ENCODE measurements around the gene TLE4.
A peak's percentile ranks its signal among the peaks of the same experiment; 100 is the strongest.

TLE4 gene

DNA sequence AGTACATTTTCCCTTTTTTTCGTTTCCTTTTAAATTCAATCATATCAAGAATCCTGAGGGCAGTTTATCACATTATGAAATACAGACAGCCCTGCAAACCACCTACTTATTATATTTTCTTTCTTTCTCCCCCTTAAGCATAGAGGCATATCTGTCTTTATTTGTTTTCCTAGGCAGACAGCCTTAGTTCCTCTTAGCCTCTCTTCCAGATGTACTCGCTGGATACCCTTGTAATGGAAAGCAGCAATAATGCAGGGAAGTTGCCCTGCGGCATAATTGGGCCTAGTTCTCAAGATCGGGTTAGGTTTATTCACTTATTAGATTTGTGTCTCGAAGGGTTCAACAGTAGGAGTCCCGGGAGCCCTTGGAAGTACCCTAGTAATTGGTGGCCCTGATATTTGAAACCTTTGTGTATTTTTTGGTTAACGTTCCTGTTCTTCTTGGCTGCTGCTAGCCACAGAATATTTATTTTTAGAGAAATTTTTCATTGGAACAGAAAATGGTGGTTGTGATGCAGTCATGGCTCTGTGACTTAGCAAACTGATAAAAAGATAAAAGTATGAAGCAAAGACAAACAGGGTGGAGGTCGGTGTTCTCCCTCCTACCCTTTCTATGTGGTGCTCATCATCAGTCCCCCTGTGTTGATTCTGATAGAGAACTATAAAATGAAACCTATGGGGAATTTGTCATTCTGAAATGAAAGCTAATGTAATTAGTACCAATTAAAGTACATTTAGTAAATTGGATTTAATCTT lies 6.4 kb downstream of the TLE4 start:
- Mint-ChIP-seq H3K27ac (peak overlapping the region; percentile 60), H3K36me3 (ENCODE audit: low read depth) (peaks cover 60% of the 10 kb centered on the region), H3K4me3 (peak overlapping the region; percentile 27), H3K9me3 (no peaks in the 10 kb centered on the region), H3K4me1 (ENCODE audit: low read depth) (peaks cover 78% of the 10 kb centered on the region), H3K27me3 (no peaks in the 10 kb centered on the region)
- intact Hi-C loops (cut with micrococcal nuclease) = no loop called here

DNA sequence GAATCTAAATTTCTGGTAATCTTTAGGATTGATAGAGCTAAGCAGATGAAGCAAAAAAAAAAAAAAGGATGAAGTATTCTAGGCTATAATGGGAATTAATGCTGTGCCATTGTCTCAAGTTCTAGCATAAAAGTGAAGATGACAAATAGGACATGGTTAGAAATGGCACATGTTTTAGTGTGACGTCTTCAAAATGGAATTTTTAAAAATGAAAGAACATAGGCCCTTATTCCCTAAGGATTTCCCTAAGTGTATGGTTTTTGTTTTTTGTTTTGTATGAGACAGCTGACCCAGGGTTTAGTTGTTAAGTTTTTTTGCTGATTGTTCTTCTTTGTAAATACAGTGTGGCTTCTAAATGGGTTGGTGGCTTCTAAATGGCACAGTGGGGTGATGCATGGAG lies 7.1 kb downstream of the TLE4 start:
- Mint-ChIP-seq H3K27ac (no peak overlapping the region), H3K9me3 (no peaks in the 10 kb centered on the region), H3K27me3 (no peaks in the 10 kb centered on the region), H3K36me3 (ENCODE audit: low read depth) (peaks cover 53% of the 10 kb centered on the region), H3K4me1 (ENCODE audit: low read depth) (peaks cover 85% of the 10 kb centered on the region), H3K4me3 (peak overlapping the region; percentile 17)
- intact Hi-C loops (cut with micrococcal nuclease) = no loop called here

DNA sequence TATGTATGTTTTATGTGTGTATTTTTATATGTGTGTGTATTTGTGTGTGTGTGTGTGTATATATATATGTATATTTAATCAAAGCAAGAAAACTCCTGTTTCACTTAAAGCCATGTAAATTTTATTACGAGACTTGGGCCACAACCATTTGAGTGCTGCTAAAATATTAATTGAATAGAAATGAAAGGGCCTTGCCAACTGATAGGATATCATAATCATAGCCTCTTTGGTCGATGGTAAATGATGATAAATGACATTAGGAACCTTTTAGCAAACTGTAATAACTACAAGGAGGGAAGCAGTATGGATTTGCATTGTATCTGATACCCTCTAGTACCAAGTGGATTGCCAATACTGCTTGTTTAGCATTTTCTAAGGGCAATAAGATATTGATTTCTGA lies 7.9 kb downstream of the TLE4 start:
- Mint-ChIP-seq H3K9me3 (no peaks in the 10 kb centered on the region), H3K36me3 (ENCODE audit: low read depth) (peaks cover 52% of the 10 kb centered on the region), H3K4me1 (ENCODE audit: low read depth) (peaks cover 87% of the 10 kb centered on the region), H3K4me3 (no peak overlapping the region), H3K27me3 (no peaks in the 10 kb centered on the region), H3K27ac (no peak overlapping the region)
- intact Hi-C loops (cut with micrococcal nuclease) = loop anchor here (5.0 kb wide), 1 partner anchor 43 kb away; no protein-coding TSS in a partner anchor

DNA sequence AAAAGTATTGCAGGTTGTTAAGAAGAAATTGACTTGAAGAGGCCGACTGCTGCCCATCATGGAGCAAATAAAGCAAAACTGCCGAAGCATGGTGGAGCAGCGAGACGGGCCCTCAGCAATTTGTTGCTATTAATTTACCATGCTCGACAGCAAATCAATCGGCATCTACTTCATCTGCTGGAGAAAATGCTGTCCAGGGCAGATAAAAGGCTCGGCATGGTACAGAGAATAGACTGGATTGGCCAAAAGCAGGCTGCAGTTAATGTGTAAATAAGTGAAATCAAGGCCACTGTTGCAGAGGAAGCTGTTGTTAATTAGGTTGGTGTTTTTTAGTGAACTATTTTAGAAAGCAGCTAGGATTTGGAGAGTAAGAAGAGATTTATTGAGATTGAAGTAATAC lies 8.3 kb downstream of the TLE4 start:
- no peak overlapping the region for H3K4me3 Mint-ChIP-seq
- peaks cover 84% of the 10 kb centered on the region for H3K4me1 Mint-ChIP-seq (ENCODE audit: low read depth)
- no peaks in the 10 kb centered on the region for H3K9me3 Mint-ChIP-seq
- intact Hi-C loops (cut with micrococcal nuclease) = loop anchor here (5.0 kb wide), 1 partner anchor 42 kb away; no protein-coding TSS in a partner anchor
- no peaks in the 10 kb centered on the region for H3K27me3 Mint-ChIP-seq
- H3K36me3 Mint-ChIP-seq (ENCODE audit: low read depth) = peaks cover 52% of the 10 kb centered on the region
- H3K27ac Mint-ChIP-seq = no peak overlapping the region

DNA sequence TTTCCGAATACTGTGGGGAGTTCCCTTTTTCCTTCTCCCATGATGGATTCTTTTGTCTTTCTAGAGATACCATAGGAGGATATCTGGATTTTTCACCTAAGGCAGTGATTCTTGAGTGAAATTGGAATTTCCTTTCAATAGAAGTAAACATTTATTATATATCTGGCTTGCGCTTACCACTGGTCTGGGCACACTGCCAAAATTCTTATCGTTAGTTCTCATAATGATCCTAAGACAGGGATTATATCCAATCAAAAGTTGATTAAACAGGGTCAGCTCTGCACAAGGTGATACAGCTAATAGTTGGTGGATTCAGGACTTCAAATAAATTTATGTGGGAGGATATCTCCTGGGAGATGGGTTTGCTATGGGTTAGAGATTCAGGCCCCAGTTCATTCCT lies 9.6 kb downstream of the TLE4 start:
- H3K4me3 Mint-ChIP-seq = peak overlapping the region; percentile 26
- no peaks in the 10 kb centered on the region for H3K27me3 Mint-ChIP-seq
- peaks cover 87% of the 10 kb centered on the region for H3K4me1 Mint-ChIP-seq (ENCODE audit: low read depth)
- H3K9me3 Mint-ChIP-seq = no peaks in the 10 kb centered on the region
- H3K27ac Mint-ChIP-seq = no peak overlapping the region
- H3K36me3 Mint-ChIP-seq (ENCODE audit: low read depth) = peaks cover 47% of the 10 kb centered on the region
- intact Hi-C loops (cut with micrococcal nuclease) = loop anchor here (5.0 kb wide), 1 partner anchor 41 kb away; no protein-coding TSS in a partner anchor

DNA sequence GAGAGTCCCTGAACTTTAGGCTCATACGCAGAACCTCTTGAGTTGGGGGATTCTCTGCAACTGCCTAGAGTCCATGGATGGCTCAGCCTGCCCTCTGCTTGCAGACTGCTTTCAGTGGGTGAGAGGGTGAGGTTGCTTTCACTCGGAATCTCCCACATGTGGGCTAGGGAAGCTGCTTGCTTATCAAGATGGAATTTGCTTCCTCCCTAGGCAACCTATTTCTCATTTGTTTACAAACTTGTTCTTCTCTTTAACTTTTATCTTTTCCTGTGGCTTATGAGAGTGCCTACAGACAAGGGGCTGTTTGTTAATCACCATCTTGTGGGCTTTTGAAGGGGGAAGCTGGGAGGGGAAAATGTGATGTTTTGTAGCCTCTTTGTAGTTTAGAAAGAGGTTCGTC lies 10.0 kb downstream of the TLE4 start:
- Mint-ChIP-seq H3K4me1 (ENCODE audit: low read depth) (peaks cover 83% of the 10 kb centered on the region), H3K4me3 (peak overlapping the region; percentile 26), H3K27me3 (no peaks in the 10 kb centered on the region), H3K36me3 (ENCODE audit: low read depth) (peaks cover 44% of the 10 kb centered on the region), H3K27ac (no peak overlapping the region), H3K9me3 (no peaks in the 10 kb centered on the region)
- intact Hi-C loops (cut with micrococcal nuclease) = loop anchor here (5.0 kb wide), 1 partner anchor 41 kb away; no protein-coding TSS in a partner anchor

DNA sequence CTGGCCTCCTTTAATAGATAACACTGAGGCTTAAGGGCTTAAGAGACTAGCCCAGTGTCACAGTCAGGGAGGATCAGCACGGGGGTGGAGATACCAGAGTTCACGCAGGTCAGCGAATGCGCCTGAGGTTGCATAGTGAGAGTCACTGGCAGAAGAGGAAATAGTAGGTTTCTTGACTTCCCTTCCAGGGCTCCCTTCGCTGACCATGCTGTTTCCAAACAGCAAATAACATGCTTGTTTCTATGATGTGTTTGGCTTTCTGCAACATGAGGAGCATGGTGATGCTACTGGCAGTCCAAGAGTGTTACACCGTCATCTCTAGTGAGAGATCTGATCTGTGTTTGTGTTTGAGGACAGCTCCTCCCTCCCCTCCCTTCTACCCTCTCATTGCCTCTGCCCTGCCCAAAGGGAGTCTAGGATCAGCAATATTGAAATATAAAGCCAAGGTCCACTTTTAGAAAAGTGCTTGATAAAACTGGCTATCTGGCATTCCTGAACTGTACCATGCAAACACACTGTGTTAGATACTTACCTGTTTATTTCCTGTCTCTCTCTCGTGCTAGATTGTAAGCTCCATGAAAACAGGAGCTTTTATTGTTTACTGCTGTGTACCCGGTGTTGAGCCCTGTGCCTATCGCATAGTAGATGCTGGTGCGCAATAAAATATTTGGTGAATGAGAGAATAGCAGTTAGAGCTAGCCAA lies 12.3 kb downstream of the TLE4 start:
- H3K4me3 Mint-ChIP-seq = peak overlapping the region; percentile 34
- intact Hi-C loops (cut with micrococcal nuclease) = loop anchor here (2.0 to 5.0 kb wide), 2 partner anchors 13 to 38 kb away; partner anchors contain the start of gene TLE4
- peaks cover 76% of the 10 kb centered on the region for H3K4me1 Mint-ChIP-seq (ENCODE audit: low read depth)
- H3K36me3 Mint-ChIP-seq (ENCODE audit: low read depth) = peaks cover 39% of the 10 kb centered on the region
- H3K9me3 Mint-ChIP-seq = no peaks in the 10 kb centered on the region
- no peaks in the 10 kb centered on the region for H3K27me3 Mint-ChIP-seq
- H3K27ac Mint-ChIP-seq = peak overlapping the region; percentile 83

DNA sequence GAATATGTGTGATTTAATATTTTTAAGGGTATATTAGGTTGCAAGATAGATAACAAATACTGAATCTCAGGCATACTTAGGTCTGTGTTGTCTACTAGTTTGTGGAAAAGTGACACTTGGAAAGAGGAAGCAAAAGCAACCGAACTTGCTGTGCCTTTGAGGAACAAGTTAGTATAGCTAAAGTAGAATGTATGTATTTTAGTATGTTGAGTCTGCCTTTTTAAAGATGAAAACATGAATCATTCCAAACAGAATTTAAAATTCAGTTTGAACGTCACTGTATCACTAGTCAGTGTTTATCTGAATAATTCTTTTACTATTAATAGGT lies 12.9 kb downstream of the TLE4 start:
- no peaks in the 10 kb centered on the region for H3K27me3 Mint-ChIP-seq
- intact Hi-C loops (cut with micrococcal nuclease) = loop anchor here (2.0 to 5.0 kb wide), 2 partner anchors 14 to 38 kb away; partner anchors contain the start of gene TLE4
- peak overlapping the region; percentile 83 for H3K27ac Mint-ChIP-seq
- no peaks in the 10 kb centered on the region for H3K9me3 Mint-ChIP-seq
- peaks cover 40% of the 10 kb centered on the region for H3K36me3 Mint-ChIP-seq (ENCODE audit: low read depth)
- peaks cover 77% of the 10 kb centered on the region for H3K4me1 Mint-ChIP-seq (ENCODE audit: low read depth)
- H3K4me3 Mint-ChIP-seq = peak overlapping the region; percentile 34

DNA sequence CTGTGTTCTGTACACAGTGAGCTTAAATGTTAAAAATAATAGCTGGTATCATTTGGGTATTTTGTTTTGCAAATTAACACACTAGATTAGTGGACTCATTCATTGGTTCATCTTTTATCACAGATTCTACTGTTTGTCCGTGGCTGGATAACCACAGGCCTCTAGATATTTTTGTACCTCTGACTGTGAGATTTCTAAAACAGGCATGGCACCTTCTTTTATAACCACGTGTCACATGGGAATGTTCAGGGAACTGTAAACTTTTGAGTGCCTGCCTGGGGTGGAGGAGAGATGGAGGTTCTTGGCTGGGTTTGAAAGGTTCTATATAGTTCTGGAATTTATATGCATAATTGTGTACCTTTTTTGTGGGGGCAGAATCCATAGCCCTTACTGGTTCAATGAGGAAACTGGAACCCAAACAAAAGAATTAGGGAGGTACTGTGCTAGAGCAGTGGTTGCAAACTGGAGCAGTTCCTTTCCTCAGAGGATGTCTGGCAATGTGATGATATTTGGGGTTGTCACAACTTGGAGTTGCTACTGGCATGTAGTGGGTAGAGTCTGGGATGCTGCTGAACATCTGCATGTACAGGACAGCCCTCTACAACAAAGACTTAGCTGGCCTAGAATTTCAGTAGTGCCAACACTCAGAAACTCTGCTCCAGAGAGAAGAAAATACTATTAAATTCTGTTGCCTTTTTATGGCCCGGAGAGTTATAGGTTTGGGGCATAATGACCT lies 16.9 kb downstream of the TLE4 start:
- peak overlapping the region; percentile 30 for H3K27ac Mint-ChIP-seq
- H3K4me3 Mint-ChIP-seq = no peak overlapping the region

DNA sequence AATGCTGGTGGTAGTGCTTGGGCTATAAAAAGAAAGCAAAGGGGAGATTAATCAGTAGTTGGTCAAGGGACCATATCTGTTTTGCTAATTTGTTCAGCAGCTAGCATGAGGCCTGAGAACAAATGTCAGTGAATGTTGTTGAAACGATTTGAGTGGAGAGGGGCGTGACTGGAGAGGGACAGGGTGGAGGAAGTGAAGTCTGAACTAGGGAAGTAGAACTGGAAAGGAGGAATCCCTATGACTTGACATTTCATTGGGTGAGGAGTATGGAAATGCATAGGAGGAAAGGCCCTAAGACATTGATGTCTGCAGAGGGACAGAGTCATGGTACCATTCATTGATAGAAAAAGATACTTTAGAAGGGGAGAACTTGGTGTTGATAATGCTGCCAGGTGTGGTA lies 19.7 kb downstream of the TLE4 start:
- intact Hi-C loops (cut with micrococcal nuclease) = no loop called here
- Mint-ChIP-seq H3K4me1 (ENCODE audit: low read depth) (peaks cover 76% of the 10 kb centered on the region), H3K36me3 (ENCODE audit: low read depth) (peaks cover 45% of the 10 kb centered on the region), H3K4me3 (no peak overlapping the region), H3K27me3 (no peaks in the 10 kb centered on the region), H3K9me3 (peaks cover 11% of the 10 kb centered on the region), H3K27ac (peak overlapping the region; percentile 59)

More for the DNA sequence above, 16.9 kb downstream of the TLE4 start:
- Mint-ChIP-seq H3K36me3 (ENCODE audit: low read depth) (peaks cover 43% of the 10 kb centered on the region), H3K4me1 (ENCODE audit: low read depth) (peaks cover 78% of the 10 kb centered on the region), H3K27me3 (no peaks in the 10 kb centered on the region), H3K9me3 (peaks cover 11% of the 10 kb centered on the region)
- intact Hi-C loops (cut with micrococcal nuclease) = no loop called here

DNA sequence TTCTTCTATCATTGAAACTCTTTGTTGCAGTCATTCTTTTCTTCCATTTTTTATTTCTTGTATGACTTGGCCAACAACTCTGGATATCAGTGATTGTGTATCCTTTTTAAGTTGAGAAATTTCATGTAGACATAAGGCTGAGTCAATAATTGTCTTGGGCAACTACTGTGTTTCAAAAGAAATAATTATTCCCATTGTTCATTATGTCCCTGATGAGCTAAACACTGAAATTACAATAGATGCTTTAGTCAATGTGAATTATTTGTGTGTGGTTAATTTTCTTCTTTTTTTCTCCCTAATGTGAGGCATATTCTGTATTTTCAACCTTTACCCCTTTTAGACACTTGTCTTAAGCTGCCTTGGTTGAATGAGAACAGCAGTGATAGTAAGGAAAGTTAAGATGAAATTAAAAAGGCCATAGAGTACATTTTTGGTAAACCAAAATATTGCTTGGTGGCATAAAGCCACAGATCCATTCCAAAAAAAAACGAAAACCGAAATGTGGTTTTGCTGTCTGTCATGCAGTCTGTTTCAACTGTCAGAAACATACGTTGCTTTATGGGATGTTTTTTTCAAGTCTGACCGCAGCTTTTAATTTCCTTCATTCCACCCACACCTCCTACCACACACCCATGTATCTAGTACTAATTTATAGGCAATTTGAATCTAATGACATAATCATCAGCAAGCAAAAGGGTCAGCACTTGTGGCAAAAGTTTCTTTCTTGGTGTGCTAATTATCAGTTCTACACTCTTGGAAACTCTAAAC lies 21.1 kb downstream of the TLE4 start:
- peak overlapping the region; percentile 59 for H3K27ac Mint-ChIP-seq
- H3K4me3 Mint-ChIP-seq = no peak overlapping the region
- H3K4me1 Mint-ChIP-seq (ENCODE audit: low read depth) = peaks cover 87% of the 10 kb centered on the region
- intact Hi-C loops (cut with micrococcal nuclease) = no loop called here
- H3K9me3 Mint-ChIP-seq = peaks cover 20% of the 10 kb centered on the region
- peaks cover 48% of the 10 kb centered on the region for H3K36me3 Mint-ChIP-seq (ENCODE audit: low read depth)
- no peaks in the 10 kb centered on the region for H3K27me3 Mint-ChIP-seq

DNA sequence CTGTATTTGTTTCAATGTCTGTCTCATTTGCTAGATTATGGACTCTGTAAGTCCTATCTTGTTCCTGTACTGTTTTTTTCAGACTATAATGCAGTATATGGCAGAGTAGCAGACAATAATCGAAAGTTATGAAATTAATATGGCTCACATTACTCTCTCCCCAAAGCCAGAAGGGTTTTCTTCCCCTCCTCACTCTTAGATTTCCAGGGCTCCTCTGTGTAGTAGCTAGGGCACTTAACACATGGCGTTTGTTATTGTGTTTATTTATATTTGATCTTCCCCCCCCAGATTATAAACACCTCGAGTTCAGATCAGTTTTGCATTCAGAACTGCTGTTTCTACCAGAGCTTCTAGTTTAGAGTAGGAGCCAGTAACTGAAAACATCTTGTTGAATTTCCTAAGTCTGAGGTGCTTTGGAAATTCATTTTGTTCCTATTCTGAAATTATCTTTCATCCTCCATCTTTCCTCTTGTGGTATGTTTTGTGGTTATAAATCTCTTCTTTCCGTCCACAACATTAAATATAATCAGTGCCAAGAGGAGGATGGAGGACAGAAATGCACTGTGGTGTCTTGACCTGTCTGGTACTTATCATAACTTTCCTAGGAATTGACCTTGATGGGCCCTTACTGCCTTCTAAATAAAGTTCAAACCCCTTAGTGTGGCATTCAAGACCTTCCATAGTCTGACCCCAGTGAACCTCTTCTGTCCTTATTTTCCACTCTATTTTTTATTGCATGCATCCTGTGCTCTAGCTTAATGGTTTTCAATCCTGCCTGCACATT lies 27.0 kb downstream of the TLE4 start:
- Mint-ChIP-seq H3K27ac (peak overlapping the region; percentile 17), H3K36me3 (ENCODE audit: low read depth) (peaks cover 42% of the 10 kb centered on the region), H3K4me3 (no peak overlapping the region), H3K9me3 (peaks cover 18% of the 10 kb centered on the region), H3K4me1 (ENCODE audit: low read depth) (peaks cover 66% of the 10 kb centered on the region), H3K27me3 (no peaks in the 10 kb centered on the region)
- intact Hi-C loops (cut with micrococcal nuclease) = no loop called here

DNA sequence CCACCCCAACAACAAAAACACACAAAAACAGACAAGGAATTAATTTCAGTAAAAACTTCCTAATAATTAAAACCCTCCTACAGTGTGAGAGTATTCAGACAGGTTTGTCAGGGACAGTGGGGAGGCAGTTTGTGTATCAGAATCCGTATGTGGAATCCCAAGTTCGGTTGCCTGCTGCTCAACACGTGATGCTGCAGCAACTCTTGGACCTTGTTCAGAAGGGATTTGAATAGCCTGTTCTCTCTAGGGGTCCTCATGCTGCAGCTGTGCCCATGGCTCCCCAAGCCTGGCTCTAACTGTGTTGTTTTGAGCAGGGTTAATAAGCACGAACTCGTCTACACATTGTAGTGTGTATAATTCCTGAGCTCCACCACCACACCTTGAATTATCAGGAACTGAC lies 28.7 kb downstream of the TLE4 start:
- intact Hi-C loops (cut with micrococcal nuclease) = no loop called here
- H3K27ac Mint-ChIP-seq = no peak overlapping the region
- H3K27me3 Mint-ChIP-seq = no peaks in the 10 kb centered on the region
- peaks cover 18% of the 10 kb centered on the region for H3K9me3 Mint-ChIP-seq
- no peak overlapping the region for H3K4me3 Mint-ChIP-seq
- peaks cover 34% of the 10 kb centered on the region for H3K36me3 Mint-ChIP-seq (ENCODE audit: low read depth)
- peaks cover 52% of the 10 kb centered on the region for H3K4me1 Mint-ChIP-seq (ENCODE audit: low read depth)
